Cardiac atrium fibroblast (primary cell): ENCODE results near the gene PRAMEF7. TPM values are rescaled to one million over a fixed set of nuclear protein-coding genes. Genes with fewer than 3 reads are reported as not detected.

Experiments used
- total RNA-seq: library from RNA; depleted of rRNA; stranded (reverse); fragments of >200 nt; gene quantifications from 2 replicates; pipeline ENCODE4 v1.2.3, GENCODE V29; 2015

PRAMEF7 gene
- total RNA-seq = not detected in 2 replicates

GRCh38 chr1:12916310-12916709 is at the start of gene PRAMEF7:
Gene PRAMEF7, plus strand, starts transcription at chr1:12916610. Its CDS starts 1,083 bp downstream, at chr1:12917693.

GRCh38 chr1:12886101-12886500 is 30.3 kb upstream of the PRAMEF7 start, which contains the start of gene PRAMEF4:
Gene PRAMEF4, minus strand, starts transcription at chr1:12886201. Its CDS starts 2,807 bp downstream, at chr1:12883394.

GRCh38 chr1:12898170-12898569 is 18.2 kb upstream of the PRAMEF7 start, which contains the start of gene PRAMEF10:
Gene PRAMEF10, minus strand, starts transcription at chr1:12898270. Its CDS starts 2,423 bp downstream, at chr1:12895847.

GRCh38 chr1:12947480-12947879 is 31.1 kb downstream of the PRAMEF7 start, which contains the start of gene PRAMEF6:
Gene PRAMEF6, minus strand, starts transcription at chr1:12947580. Its CDS starts 5,062 bp downstream, at chr1:12942518.

Other genes with a start within 250 kb of the PRAMEF7 start
- gene AADACL3, start 200.5 kb upstream of the PRAMEF7 start, total RNA-seq = not detected in 2 replicates
- gene CFAP107, start 170.4 kb upstream of the PRAMEF7 start, total RNA-seq = not detected in 2 replicates
- not detected in 2 replicates for gene PRAMEF12, start 142.9 kb upstream of the PRAMEF7 start, total RNA-seq
- gene PRAMEF1, start 125.2 kb upstream of the PRAMEF7 start, total RNA-seq = not detected in 2 replicates
- not detected in 2 replicates for gene PRAMEF11, start 85.2 kb upstream of the PRAMEF7 start, total RNA-seq
- gene HNRNPCL1, start 67.9 kb upstream of the PRAMEF7 start, total RNA-seq = not detected in 2 replicates
- not detected in 2 replicates for gene PRAMEF2, start 59.5 kb upstream of the PRAMEF7 start, total RNA-seq
- gene PRAMEF4, start 30.4 kb upstream of the PRAMEF7 start, total RNA-seq = not detected in 2 replicates
- not detected in 2 replicates for gene PRAMEF10, start 18.3 kb upstream of the PRAMEF7 start, total RNA-seq
- not detected in 2 replicates for gene PRAMEF6, start 31.0 kb downstream of the PRAMEF7 start, total RNA-seq
- gene PRAMEF27, start 140.0 kb downstream of the PRAMEF7 start, total RNA-seq = not detected in 2 replicates
- not detected in 2 replicates for gene HNRNPCL3, start 144.2 kb downstream of the PRAMEF7 start, total RNA-seq
- gene PRAMEF25, start 154.2 kb downstream of the PRAMEF7 start, total RNA-seq = not detected in 2 replicates
- not detected in 2 replicates for gene HNRNPCL2, start 200.2 kb downstream of the PRAMEF7 start, total RNA-seq
- not detected in 2 replicates for gene PRAMEF26, start 239.4 kb downstream of the PRAMEF7 start, total RNA-seq
- gene HNRNPCL4, start 249.0 kb downstream of the PRAMEF7 start, total RNA-seq = not detected in 2 replicates